Breast epithelium (tissue), 3 donors: Measurements from ENCODE around the gene OTUB2.

Source experiments
- POLR2A ChIP-seq: fragments of 450-650 bp; IDR thresholded peaks from one replicate; pipeline ENCODE4 v1.6.1; 2016; ENCODE audit warnings: antibody characterized with exemption, mild to moderate bottlenecking, moderate library complexity
- TF ChIP-seq, protein P1 (sequence below), 3 donors: fragments of 450-650 bp; IDR thresholded peaks; one replicate each; pipeline ENCODE4 v1.5.1; 2016 to 2017; ENCODE audit warnings: antibody characterized with exemption in 3 of 3, mild to moderate bottlenecking in 3 of 3, moderate library complexity in 3 of 3

- no peak for TF ChIP-seq POLR2A
- TF ChIP-seq, protein P1, sequence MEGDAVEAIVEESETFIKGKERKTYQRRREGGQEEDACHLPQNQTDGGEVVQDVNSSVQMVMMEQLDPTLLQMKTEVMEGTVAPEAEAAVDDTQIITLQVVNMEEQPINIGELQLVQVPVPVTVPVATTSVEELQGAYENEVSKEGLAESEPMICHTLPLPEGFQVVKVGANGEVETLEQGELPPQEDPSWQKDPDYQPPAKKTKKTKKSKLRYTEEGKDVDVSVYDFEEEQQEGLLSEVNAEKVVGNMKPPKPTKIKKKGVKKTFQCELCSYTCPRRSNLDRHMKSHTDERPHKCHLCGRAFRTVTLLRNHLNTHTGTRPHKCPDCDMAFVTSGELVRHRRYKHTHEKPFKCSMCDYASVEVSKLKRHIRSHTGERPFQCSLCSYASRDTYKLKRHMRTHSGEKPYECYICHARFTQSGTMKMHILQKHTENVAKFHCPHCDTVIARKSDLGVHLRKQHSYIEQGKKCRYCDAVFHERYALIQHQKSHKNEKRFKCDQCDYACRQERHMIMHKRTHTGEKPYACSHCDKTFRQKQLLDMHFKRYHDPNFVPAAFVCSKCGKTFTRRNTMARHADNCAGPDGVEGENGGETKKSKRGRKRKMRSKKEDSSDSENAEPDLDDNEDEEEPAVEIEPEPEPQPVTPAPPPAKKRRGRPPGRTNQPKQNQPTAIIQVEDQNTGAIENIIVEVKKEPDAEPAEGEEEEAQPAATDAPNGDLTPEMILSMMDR (IDR thresholded peaks at IDR 0.05), result no peak
These were observed 28.8 kb downstream of the OTUB2 start for GRCh38 chr14:94054936-94055335.
